Measurements from ENCODE around the gene GREB1.

The GREB1 gene

DNA sequence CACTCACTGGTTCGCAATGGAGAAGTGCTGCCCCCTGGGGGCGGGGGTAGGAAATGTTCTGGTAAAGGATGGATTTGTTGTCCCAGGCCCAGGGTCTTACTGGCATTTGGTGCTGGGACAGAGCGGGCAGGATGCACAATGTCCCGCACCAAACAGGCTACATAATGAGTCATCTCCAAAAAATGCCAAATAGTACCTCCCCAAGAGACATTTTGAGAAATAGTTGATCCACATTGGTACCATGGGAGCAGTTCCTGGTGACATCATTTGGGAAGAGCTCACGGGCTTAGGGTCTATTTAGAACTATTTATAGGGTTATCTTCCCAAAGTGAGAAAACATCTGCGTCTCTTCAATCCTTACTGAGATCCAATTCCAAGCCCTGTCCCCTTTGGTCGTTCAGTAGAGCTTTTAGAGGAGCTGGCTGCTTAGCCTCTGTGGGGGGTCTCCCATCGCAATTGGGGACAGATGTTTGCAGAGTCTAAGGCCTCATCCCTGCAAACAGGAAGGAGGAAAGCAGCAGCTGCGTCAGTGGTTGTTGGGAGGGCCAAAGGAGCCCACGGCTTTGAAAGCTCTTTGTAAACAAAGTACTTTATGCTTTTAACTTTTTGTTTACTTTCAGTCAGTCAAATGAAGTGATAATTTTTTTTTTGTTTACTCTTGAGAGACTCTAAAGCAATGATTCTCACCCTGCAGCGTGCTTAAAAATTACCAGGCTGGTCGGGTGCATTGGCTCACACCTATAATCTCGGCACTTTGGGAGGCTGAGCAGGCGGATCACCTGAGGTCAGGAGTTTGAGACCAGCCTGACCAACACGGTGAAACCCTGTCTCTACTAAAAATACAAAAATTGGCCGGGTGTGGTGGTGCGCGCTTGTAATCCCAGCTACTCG, 49.3 kb downstream of the GREB1 start:
- Mint-ChIP-seq H3K4me3 (no peak overlapping the region), H3K27ac (no peak overlapping the region), H3K27me3 (peaks cover 2% of the 10 kb centered on the region), H3K4me1 (ENCODE audit: low read depth) (peaks cover 10% of the 10 kb centered on the region), H3K36me3 (no peaks in the 10 kb centered on the region), H3K9me3 (ENCODE audit: low read depth) (no peaks in the 10 kb centered on the region)

DNA sequence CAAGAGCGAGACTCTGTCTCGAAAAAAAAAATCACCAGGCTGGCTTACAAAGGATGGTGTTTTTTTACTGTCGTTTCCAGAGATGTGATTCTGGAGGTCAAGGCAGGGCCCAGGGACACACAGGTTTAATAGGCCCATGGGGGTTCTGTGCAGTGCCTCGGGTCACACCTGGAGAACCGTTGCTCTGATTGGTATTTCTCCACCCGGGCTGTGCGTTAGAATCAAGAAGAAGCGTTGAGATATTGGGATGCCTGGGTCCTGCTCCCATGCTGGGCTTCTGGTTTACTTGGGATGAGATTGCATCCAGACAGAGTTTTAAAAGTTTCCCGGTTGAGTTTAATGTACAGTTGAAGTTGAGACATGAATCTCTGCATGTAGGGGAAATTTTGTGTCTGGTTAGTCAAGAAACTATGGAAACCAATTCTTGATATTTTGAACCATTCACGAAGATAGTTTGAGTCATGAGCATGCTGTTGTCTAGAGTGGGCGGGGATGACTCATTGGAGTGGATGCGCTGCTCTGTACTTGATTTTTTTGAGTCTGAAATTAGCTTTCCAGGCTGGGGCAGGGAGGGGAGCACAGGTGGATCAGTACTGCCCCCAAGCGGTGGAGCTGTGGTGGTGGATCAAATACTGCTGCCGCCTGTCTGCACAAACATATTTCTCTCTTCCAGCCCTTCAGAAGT, 50.1 kb downstream of the GREB1 start:
- Mint-ChIP-seq H3K36me3 (no peaks in the 10 kb centered on the region), H3K27me3 (peaks cover 2% of the 10 kb centered on the region), H3K4me1 (ENCODE audit: low read depth) (peaks cover 10% of the 10 kb centered on the region), H3K27ac (peak overlapping the region; percentile 3), H3K4me3 (peak overlapping the region; percentile 1), H3K9me3 (ENCODE audit: low read depth) (no peaks in the 10 kb centered on the region)

DNA sequence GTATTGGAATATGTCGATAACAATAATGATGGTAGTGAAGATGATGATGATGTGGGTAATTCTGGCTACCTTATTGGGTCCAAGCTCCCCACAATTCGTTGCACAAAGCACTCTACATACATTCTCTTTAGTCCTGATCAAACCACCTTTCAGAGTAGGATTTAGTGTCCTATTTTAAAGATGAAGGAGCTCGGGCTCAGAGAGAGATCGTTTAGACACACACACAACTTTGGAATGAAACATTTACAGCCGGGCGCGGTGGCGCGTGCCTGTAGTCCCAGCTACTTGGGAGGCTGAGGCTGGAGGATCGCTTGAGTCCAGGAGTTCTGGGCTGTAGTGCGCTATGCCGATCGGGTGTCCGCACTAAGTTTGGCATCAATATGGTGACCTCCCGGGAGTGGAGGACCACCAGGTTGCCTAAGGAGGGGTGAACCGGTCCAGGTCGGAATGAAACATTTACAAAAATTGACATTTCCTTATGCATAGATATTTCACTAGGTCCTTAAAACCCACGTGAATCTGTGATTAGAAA, 50.7 kb downstream of the GREB1 start:
- Mint-ChIP-seq H3K36me3 (no peaks in the 10 kb centered on the region), H3K27me3 (peaks cover 2% of the 10 kb centered on the region), H3K9me3 (ENCODE audit: low read depth) (no peaks in the 10 kb centered on the region), H3K4me3 (no peak overlapping the region), H3K4me1 (ENCODE audit: low read depth) (peaks cover 10% of the 10 kb centered on the region), H3K27ac (no peak overlapping the region)

DNA sequence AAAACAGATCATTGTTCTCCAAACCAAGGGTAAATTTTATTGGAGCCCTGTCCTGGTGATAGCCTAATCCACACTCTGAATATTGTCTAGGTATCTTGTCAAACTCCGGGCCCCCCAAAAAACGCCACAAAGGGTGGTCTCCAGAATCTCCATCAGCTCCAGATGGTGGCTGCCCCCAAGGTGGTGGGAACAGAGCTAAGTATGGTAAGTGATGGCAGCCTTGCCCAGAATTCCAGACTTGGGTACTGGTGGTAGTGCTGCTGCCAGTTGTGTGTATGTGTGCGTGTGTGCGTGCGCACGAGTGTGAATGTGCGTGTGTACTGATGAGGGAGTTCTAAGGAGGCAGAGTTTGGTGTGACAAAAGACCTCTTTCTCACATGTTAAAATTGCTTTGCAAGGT, 51.2 kb downstream of the GREB1 start:
- Mint-ChIP-seq H3K4me3 (no peak overlapping the region), H3K36me3 (no peaks in the 10 kb centered on the region), H3K27me3 (peaks cover 2% of the 10 kb centered on the region), H3K4me1 (ENCODE audit: low read depth) (peaks cover 10% of the 10 kb centered on the region), H3K27ac (no peak overlapping the region), H3K9me3 (ENCODE audit: low read depth) (no peaks in the 10 kb centered on the region)

DNA sequence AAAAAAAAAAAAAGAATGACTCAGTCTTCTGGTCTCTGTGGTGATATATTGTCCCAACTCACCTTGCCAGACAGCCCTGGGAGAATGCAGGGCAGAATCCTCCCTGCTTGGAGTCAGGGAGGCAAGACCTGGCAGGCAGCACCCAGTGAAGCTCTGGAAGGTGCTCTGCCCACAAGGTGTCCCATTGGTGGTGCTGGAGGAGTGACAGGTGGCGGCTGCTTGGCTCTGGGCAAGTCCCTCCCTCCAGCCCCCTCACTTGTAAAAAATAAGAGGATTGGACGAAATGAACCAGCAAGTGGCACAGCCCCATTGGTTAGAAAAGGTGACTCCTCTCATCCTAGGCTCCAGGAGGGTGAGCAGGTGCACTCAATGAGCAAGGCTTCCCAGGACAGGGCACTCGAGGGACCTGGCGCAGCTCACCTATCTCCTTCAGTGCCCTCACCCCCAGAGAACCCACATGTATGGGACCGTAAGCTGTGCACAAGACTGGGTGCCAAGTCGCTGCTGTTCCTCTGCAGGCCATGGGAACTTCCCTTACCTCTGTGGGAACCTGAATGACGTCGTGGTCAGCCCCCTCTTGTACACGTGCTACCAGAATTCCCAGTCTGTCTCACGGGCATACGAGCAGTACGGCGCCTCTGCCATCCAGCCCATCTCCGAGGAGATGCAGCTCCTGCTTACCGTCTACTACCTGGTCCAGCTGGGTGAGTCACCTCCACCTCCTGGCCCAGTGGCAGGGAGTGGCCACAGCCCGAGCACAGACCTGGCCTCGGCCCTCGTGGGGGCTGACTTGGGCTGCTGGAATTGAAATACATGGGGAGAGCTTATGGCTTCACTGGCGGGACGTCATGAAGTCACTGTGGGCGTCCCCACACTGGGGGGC, 54.6 kb downstream of the GREB1 start:
- Mint-ChIP-seq H3K4me3 (no peak overlapping the region), H3K4me1 (ENCODE audit: low read depth) (peaks cover 7% of the 10 kb centered on the region), H3K27ac (no peak overlapping the region), H3K9me3 (ENCODE audit: low read depth) (no peaks in the 10 kb centered on the region), H3K36me3 (no peaks in the 10 kb centered on the region), H3K27me3 (peaks cover 2% of the 10 kb centered on the region)

DNA sequence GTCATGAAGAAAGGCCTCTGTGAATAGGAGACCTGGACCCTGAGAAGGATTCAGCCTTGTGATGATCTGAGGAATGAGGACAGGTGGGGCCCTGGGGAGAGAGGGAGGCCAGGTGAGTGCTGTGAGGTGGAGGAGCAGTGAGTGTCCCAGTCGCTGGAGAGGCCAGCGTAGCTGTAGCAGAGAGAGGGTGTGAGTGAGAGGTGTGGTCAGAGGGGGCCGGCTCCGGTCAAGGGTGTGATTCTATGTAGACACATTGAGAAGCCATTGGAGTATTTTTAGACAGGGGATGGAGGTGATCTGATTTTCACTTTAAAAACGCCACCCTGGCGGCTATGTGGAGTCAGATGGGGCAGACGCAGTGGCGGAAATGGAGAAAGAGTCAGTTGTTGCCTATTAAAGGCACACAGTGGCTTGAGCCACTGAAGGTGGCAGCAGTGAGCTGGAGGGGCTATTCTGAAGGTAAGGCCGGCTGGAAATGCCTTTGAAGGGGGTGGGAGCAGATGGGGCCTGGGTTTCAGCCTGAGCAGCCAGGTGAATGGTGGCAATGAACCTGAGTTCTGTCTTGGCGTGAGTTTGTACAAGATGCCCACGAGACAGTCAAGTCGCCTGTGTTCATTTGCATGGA, 55.6 kb downstream of the GREB1 start:
- no peaks in the 10 kb centered on the region for H3K4me1 Mint-ChIP-seq (ENCODE audit: low read depth)
- H3K27ac Mint-ChIP-seq = no peak overlapping the region
- H3K4me3 Mint-ChIP-seq = no peak overlapping the region
- H3K27me3 Mint-ChIP-seq = peaks cover 2% of the 10 kb centered on the region
- no peaks in the 10 kb centered on the region for H3K36me3 Mint-ChIP-seq
- no peaks in the 10 kb centered on the region for H3K9me3 Mint-ChIP-seq (ENCODE audit: low read depth)

DNA sequence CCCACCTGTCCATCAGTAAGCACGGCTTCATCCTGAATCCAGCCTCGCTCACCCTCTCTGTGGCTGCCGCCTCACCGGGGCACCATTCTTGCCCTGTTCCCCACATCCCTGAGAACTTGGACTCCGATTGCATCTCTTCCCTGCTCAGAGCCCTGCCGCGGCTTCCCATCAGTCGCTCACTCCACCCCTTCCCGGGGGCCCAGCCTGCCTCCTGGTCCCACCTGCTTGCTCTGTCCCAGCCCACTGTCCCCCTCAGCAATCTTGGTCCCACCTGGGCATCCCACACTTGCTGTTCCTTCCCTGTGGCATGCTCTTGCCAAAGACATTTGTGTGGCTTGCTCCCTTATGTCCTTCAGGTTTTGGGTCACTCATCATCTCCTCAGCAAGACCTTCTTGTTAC, 56.3 kb downstream of the GREB1 start:
- H3K36me3 Mint-ChIP-seq = no peaks in the 10 kb centered on the region
- no peaks in the 10 kb centered on the region for H3K9me3 Mint-ChIP-seq (ENCODE audit: low read depth)

DNA sequence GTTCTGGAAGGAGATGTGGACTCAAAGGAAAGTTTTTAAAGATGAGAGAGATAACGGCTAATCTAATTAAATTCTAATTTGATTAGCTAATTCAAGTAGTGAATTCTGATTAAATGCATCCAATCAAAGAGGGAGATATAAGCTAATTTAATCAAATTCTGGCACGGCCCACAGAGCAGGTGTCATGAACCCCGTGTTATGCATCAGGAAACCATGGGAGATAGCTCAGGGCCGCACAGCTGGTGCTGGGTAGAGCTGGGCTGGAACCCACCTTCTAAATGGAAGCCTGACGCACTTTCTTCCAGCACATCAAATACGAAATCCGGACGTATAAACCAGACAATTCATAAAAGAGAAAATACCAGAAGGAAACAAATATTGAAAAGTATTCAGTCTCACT, 57.2 kb downstream of the GREB1 start:
- Mint-ChIP-seq H3K36me3 (no peaks in the 10 kb centered on the region), H3K4me1 (ENCODE audit: low read depth) (no peaks in the 10 kb centered on the region), H3K27me3 (no peaks in the 10 kb centered on the region), H3K4me3 (no peak overlapping the region), H3K27ac (no peak overlapping the region), H3K9me3 (ENCODE audit: low read depth) (no peaks in the 10 kb centered on the region)

More for the DNA sequence above, 56.3 kb downstream of the GREB1 start:
- no peak overlapping the region for H3K4me3 Mint-ChIP-seq
- H3K27ac Mint-ChIP-seq = no peak overlapping the region
- H3K4me1 Mint-ChIP-seq (ENCODE audit: low read depth) = no peaks in the 10 kb centered on the region
- peaks cover under 1% of the 10 kb centered on the region for H3K27me3 Mint-ChIP-seq

DNA sequence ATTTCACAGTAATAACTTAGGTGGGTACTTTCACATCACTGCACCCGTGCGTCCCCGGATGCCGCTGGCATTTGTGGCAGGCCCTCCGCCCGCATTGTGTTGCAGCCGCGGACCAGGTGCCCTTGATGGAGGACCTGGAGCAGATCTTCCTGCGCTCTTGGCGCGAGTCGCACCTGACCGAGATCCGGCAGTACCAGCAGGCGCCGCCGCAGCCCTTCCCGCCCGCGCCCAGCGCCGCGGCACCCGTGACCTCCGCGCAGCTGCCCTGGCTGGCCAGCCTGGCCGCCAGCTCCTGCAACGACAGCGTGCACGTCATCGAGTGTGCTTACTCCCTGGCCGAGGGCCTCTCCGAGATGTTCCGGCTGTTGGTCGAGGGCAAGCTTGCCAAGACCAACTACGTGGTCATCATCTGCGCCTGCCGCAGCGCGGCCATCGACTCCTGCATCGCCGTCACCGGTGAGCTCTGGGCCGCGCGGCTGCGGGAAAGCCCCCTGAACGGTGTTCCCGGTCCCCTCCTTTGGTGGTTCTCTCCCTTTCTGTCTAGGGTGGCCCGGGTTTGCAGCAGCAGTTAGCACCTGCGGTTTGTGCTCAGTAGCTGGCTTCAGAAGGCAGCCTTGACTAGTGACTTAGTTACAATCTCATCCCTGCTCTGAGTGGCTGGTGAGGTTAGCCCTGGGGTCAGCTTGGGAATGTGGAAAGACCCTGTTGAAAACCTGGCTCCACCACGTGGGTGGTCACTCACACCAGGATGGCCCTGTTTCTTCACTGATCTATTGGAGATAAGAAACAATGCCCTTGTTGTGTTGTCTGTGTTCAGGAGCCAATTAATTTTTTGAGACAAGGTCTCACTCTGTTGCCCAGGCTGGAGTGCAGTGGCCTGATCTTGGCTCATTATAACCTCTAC, 59.1 kb downstream of the GREB1 start:
- Mint-ChIP-seq H3K4me3 (no peak overlapping the region), H3K4me1 (ENCODE audit: low read depth) (no peaks in the 10 kb centered on the region), H3K9me3 (ENCODE audit: low read depth) (no peaks in the 10 kb centered on the region), H3K36me3 (no peaks in the 10 kb centered on the region), H3K27me3 (no peaks in the 10 kb centered on the region), H3K27ac (no peak overlapping the region)

DNA sequence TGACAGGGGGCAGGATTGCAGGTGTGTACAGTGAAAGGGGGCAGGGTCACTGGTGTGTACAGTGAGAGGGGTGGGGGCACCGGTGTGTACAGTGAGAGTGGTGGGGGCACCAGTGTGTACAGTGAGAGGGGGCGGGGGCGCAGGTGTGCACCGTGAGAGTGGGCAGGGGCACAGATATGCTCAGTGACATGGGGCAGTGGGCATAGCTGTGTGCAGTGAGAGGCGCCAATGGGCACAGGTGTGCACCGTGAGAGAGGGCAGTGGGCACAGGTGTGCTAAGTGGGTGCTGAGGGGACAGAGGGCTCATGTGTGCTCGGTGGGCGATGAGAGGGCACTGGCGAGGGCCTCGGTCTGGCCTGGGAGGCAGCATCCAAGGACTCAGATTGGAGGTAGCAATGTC, 63.0 kb downstream of the GREB1 start:
- Mint-ChIP-seq H3K4me3 (no peak overlapping the region), H3K4me1 (ENCODE audit: low read depth) (no peaks in the 10 kb centered on the region), H3K36me3 (no peaks in the 10 kb centered on the region), H3K27me3 (no peaks in the 10 kb centered on the region), H3K9me3 (ENCODE audit: low read depth) (no peaks in the 10 kb centered on the region), H3K27ac (no peak overlapping the region)

DNA sequence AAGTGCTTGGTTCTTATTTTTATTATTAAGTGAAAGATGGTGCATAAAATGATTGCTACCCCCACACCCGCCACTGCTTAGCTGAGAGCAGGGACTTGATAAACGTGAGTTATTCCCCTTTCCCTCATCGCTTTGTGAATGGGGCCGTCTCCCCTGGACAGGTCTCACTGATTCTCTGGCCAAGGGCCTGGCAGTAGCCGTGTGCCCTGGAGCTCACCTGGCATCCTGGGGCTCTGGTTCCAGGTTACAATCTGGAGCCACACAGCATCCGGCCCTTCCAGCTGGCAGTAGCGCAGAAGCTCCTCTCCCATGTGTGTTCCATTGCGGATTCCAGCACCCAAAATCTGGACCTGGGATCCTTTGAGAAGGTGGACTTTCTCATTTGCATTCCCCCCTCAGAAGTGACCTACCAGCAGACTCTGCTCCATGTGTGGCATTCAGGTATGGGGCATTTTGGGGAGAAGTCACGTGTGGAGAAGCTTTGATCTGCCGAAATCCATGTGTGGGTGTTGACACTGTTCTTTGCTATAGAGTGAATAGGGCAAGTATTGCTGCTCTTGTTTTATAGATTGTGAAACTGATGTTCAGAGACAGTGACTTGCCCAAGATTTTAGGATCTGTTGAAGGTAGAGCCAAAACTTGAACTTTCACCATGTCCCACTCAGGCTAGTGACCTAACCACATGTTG, 63.8 kb downstream of the GREB1 start:
- no peak overlapping the region for H3K4me3 Mint-ChIP-seq
- no peaks in the 10 kb centered on the region for H3K4me1 Mint-ChIP-seq (ENCODE audit: low read depth)
- H3K36me3 Mint-ChIP-seq = no peaks in the 10 kb centered on the region
- no peak overlapping the region for H3K27ac Mint-ChIP-seq
- H3K27me3 Mint-ChIP-seq = no peaks in the 10 kb centered on the region
- H3K9me3 Mint-ChIP-seq (ENCODE audit: low read depth) = no peaks in the 10 kb centered on the region

DNA sequence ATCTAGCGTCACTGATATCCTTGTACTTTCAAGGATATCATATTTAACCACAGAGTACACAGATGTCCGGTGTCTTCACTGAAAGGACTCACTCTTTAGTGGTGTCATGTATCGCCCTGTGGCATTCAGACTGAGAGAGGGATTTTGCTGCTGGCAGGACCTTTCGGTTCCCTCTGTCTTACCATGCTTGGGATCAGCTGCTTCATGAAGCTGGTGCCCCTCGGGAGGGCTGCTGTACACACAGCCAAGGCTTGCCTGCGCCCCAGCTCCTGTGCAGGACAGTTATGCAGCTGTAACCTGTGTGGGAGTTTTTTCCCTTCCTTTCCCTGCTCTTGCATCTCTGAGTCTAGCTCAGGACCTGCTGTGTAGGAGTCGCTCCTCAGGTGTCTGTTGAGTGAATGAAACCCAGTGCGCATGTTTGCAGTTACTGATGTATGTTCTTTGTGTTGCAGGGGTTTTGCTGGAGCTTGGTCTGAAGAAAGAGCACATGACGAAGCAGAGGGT, 64.4 kb downstream of the GREB1 start:
- H3K27ac Mint-ChIP-seq = no peak overlapping the region
- H3K9me3 Mint-ChIP-seq (ENCODE audit: low read depth) = no peaks in the 10 kb centered on the region
- H3K4me1 Mint-ChIP-seq (ENCODE audit: low read depth) = no peaks in the 10 kb centered on the region
- no peak overlapping the region for H3K4me3 Mint-ChIP-seq
- H3K27me3 Mint-ChIP-seq = no peaks in the 10 kb centered on the region
- no peaks in the 10 kb centered on the region for H3K36me3 Mint-ChIP-seq

DNA sequence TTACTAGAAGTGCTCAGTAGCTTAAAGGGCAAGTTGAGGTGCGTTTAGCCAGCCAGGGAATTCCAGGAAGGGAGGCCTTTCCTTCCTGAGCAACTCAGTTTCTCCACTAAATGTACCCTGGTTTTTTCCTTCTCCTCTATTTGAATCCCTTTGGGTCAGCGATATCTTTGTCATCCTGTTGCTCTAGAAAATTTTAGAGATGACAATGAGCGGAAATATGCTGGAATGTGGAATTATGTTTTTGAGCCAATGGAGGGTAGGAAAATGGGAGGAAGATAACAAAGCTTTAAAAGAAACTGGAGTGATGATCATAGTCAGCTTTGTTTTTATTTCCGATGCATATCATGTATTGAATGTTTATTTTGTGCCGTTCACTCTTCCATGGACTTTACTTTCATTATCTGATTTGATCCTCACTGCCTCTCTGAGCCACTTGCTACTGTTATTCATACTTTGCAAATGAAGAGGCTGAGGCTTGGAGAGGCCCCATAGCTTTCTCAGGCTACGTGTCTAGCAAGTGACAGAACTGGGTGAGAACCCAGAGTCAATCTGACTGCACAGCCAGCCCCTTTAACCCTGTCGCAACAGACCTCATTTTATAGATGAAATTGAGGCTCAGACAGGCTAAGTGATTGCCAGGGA, 68.8 kb downstream of the GREB1 start:
- no peaks in the 10 kb centered on the region for H3K27me3 Mint-ChIP-seq
- no peaks in the 10 kb centered on the region for H3K4me1 Mint-ChIP-seq (ENCODE audit: low read depth)
- H3K4me3 Mint-ChIP-seq = no peak overlapping the region
- no peaks in the 10 kb centered on the region for H3K9me3 Mint-ChIP-seq (ENCODE audit: low read depth)
- no peak overlapping the region for H3K27ac Mint-ChIP-seq
- no peaks in the 10 kb centered on the region for H3K36me3 Mint-ChIP-seq

Data from activated naive CD8-positive, alpha-beta T cell (primary cell).